ENCODE data around the gene USP35. TPM values are rescaled to one million over a fixed set of nuclear protein-coding genes. Genes with fewer than 3 reads are reported as not detected.
"Not testable (repeated sequence)": the region's sequence is repeated elsewhere in the genome, so short reads cannot be mapped to it uniquely, and the experiment has no call there.

The USP35 gene
- total RNA-seq, 1 experiment from 2014 or later = 4.7 TPM

DNA sequence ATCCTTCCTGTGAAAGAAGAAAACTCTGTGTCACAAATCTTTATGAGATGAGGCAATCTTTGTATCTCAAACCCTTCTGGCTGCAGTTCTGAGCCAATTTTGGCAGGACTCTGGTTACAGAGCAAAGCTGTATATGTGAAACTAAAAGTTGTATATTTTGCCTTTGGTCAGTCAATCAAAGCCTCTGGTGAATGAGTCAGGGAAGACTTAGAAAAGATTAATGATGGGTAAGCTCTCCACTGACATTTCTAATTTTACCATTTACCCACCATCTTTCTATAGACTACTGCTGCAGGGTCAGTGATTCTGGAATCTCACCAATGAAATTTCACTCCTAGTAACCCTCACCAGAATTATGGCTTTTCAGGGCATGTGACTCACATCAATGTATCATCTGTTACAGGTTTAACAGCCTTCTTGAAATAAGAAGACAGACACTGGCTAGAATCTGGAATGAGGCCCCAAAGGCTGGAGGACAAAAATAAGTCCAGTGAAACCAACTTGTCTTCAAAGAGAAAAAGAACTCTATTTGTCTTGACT, 43.3 kb downstream of the USP35 start:
- DNase-seq (ENCODE audit: low read depth) = peak; percentile 88

DNA sequence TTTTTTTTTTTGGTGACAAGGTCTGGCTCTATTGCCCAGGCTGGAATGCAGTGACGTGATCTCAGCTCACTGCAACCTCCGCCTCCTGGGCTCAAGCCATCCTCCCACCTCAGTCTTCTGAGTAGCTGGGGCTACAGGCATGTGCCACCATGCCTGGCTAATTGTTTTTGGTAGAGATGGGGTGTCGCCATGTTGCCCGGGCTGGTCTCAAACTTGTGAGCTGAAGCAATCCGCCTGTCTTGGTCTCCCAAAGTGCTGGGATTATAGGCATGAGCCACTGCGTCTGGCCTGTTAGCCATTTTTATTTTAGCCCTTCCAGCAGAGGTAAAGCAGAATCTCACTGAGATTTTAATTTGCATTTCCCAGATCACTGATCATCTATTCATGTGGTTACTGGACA, 44.3 kb downstream of the USP35 start:
- not testable (repeated sequence) for DNase-seq (ENCODE audit: low read depth)

DNA sequence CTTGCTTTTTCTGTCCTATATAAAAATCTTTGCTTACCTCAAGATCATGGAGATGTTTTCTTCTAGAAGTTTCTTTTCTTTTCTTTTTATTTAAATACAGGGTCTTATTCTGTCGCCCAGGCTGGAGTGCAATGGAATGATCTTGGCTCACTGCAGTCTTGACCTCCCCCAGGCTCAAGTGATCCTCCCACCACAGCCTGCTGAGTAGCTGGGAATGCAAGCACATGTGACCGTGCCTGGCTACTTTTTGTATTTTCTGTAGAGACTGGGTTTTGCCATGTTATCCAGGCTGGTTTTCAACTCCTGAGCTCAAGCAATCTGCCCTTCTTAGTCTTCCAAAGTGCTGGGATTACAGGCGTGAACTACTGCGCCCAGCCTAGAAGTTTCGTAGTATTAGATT, 45.3 kb downstream of the USP35 start:
- DNase-seq (ENCODE audit: low read depth) = no peak

DNA sequence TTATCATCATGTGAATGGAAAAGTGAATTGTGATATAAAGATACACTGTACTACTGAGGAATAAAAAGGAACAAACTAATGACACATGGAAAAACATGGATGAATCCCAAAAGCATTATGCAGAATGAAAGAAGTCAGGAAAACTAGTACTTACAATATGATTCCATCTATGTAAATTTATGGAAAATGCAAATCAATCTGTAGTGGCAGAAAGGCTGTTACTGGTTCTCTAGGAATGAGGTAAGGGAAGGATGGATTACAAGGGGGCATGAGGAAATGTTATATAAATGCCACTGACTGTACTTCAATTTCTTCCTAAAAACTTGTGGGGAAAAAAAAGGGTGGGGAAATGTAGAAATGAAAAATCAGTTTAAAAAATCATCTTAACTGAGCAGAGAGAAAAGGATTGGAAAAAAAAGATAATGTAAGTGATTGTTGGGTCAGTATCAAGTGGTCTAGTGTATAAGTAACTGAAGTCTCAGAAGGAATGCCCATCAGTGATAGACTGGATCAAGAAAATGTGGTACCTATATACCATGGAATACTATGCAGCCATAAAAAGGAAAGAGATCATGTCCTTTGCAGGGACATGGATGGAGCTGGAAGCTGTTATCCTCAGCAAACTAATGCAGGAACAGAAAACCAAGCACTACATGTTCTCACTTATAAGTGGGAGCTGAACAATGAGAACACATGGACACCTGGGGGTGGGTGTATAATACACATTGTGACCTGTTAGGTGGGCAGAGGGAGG, 48.8 kb downstream of the USP35 start:
- DNase-seq (ENCODE audit: low read depth) = no peak

DNA sequence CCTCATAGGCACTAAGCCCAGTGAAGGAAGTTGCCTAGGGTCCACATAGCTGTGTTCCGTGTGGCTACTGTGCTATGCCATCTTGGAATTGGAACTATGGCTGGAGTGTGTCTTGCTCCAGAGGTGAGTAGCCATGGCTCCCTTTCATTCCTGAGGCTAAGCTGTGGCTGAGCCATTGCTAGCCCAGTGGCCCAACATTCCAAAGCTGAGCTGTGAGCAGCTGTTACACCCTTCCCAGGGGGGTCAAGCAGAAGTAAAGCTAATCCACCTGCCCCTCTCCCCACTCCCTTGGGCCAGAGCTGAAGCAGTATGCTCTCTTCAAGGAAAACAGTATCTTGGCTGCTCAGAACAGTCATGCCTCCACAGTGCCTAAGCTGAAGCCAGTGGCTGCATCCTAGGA, 51.1 kb downstream of the USP35 start:
- DNase-seq (ENCODE audit: low read depth) = no peak

DNA sequence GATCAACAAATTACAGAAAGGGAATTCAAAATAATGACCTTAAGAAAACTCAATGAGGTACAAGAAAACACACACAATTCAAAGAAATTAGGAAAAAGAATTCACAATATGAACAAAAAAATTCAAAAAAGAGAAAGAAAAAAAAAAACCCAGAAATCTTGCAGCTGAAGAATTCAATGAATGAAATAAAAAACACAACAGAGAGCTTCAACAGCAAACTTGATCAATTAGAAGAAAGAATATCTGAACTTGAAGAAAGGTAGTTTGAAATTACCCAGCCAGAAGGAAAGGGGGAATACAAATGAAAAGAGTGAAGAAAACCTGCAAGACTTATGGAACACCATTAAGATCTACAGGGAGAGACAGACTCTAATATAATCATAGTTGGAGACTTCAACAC, 52.8 kb downstream of the USP35 start:
- DNase-seq (ENCODE audit: low read depth) = no peak

DNA sequence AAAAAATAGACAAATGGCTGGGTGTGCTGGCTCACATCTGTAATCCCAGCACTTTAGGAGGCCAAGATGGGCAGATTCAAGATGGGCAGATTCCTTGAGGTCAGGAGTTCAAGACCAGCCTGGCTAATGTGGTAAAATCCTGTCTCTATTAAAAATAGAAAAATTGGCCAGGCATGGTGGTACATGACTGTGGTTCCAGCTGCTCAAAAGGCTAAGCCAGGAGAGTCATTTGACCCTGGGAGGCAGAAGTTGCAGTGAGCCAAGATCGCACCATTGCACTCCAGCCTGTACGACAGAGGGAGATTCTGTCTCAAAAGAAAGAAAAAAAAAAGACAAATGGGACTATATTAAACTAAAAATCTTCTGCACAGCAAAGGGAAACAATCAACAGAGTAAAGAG, 55.4 kb downstream of the USP35 start:
- DNase-seq (ENCODE audit: low read depth) = peak; percentile 75

DNA sequence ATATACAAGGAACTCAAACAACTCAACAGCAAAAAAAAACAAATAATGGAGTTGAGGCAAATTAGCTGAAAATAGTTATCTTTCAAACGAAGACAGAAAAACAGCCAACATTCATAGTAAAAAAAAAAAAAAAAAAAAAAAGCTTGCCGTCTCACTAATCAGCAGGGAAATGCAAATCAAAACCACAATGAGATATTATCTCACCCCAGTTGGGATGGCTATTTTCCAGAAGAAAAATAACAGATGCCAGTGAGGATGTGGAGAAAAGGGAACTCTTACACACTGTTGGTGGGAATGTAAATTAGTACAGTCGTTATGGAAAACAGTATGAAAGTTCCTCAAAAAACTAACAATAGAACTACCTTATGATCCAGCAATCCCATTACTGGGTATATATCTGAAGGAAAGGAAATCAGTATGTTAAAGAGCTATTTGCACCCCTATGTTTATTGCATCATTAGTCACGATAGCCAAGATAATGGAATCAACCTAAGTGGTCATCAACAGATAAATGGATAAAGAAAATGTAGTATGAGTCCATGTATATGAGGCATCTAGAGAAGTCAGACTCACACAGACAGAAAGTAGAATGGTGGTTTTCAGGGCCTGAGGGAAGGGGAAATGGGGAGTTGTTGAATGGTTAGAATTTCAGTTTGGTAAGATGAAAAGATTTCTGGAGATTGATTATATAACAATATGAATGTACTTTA, 56.0 kb downstream of the USP35 start:
- DNase-seq (ENCODE audit: low read depth) = peak; percentile 86

DNA sequence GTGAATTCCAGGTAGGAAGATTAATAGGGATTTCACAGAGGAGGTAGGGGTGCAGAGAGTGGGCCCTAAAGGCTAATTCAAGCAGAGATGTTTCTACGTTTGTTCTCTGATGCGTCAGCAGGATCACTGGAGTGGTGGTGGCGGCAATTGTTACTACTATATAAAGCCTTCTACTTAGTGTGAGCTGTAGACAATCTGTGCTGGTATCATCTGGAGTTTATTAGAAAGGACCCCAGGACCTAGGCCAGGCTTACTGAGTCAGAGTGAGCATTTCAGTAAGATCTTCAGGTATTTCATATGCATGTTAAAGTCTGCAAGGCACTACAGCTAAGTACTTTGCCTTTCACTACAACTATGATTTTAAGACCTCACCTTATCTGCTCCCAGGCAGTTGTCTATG, 59.5 kb downstream of the USP35 start:
- no peak for DNase-seq (ENCODE audit: low read depth)

DNA sequence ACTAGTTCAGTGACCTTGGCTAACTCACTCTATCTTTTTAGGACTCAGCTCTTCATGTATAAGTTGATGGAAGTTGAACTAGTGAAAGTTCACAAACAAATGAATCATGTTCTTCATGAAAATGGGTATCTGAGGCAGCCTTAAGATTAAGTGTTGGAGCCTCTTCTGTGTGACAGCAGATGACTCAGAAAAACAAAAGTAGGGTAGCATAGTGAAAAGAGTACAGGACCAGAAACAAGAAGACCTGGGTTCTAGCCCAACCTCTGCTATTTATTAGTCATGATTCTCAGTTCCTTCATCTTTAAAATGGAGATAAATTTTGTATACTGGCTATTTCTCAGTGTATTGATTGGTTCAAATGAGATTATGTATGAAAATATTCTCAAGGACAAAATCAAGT, 60.2 kb downstream of the USP35 start:
- DNase-seq (ENCODE audit: low read depth) = no peak

DNA sequence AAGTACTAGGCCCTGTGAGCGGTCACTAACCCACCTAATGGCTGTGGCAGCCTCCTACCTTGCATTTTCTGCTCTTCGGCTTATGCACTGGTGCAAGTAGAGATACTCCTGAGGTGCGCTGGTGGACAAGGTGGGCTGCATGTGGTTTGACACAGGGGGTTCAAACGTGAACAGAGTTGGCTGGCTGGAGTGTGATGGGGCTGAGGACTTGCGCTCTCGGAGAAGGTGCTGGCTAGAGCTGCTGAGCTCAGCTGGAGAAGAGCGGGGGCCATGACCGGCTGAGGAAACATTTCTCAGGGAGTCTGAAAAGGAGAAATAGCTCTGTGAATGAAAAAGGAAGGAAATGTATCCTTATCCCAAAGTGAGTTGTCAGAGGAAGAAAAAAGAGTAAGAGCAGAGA, 61.4 kb downstream of the USP35 start:
- DNase-seq (ENCODE audit: low read depth) = no peak

DNA sequence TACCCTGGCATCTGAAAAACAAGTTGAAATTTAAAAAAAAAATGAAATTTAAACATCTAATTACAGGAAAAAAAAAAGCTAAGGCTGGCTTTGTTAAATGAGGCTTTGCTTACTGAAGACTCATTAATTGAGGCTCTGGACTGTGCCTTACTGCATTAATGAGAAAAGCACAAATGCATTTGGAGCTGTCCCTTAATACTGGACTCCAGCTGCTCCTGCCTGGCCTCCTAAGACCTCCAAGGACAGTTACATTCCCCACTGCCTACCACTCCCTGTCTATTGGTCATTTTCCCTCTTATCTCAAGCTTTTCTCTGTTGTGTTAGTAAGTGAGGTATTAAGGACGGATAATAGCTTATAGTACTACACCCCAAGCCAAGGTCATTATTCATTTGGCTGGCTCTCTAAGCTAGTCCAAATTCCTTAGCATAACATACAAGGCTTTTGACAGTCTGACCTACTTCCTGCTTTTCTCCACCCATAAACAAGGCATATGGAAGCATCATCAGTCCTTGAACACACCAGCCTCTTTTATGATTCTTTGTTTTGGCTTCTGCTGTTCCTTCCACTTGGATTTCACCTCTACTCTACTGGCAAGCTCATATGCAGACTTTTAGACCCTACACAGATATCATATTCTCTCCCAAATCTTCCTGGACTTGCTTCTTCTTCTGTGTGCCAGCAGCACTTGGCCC, 62.5 kb downstream of the USP35 start:
- DNase-seq (ENCODE audit: low read depth) = peak; percentile 20

DNA sequence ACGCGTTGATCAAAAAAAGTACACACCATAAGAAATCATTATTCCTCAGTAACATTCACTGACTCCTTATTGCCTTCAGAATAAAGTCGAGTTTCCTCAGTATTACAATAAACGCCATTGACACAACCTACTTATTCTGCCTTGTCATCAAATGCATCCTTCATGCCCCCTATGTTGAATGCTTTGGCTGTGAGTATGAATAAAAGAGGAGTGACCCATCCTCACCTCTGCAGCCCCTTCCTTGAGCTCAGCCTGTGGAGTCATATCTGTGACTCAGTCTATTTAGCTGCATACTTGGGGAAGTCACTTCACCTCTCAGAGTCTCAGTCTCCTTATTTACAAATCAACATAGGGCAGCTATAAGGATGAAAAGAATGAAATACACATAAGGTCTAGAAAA, 65.1 kb downstream of the USP35 start:
- peak; percentile 77 for DNase-seq (ENCODE audit: low read depth)

DNA sequence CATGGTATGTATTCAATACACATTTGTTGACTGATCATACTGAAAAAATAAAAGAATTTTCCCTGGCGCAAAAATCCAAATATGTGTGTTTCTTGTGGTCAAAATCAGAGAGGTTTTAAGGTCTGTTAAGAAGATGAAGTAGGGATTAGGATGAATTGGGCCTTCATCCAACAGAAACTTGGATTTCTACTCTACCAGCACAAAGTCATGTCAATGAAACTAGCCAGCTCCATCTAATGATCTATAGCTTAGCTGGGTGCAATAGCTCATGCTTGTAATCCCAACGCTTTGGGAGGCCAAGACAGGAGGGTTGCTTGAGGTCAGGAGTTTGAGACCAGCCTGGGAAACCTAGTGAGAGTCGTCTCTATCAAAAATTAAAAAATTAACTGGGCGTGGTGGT, 65.5 kb downstream of the USP35 start:
- DNase-seq (ENCODE audit: low read depth) = no peak

DNA sequence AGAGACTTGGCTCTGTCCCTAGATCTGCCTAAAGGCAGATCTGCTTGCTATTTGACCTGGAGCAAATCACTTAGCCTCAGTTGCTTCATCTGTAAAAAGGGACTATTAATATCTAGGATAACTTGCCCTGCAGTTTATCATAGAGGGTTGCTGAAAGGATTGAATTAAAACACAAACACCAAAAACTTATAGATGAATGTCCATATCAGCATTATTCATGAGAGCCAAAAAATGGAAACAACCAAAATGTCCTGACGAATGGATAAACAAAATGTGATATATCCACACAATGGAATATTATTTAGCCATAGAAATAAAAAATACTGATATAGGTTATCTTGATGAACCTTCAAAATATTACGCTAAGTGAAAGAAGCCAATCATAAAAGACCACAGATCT, 67.2 kb downstream of the USP35 start:
- DNase-seq (ENCODE audit: low read depth) = no peak

DNA sequence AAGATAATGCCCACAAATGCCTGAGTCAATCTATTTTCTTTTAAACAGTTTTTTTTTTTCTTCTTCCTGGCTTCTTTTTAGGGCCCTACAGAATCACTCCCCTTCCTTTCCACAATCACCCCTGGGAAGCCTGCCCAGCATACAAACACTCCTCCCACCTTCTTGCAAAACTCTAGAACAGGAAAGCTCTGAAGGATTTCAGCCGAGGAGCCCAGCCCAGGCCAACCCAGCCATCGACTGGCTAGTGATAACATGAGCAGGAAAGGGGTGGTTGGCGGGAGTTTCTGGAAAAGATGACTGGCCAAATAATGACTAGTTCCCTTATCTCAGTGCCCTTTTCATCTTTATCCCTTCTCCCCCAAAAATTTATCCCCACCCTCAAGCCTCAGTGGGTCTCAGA, 68.2 kb downstream of the USP35 start:
- DNase-seq (ENCODE audit: low read depth) = peak; percentile 84

DNA sequence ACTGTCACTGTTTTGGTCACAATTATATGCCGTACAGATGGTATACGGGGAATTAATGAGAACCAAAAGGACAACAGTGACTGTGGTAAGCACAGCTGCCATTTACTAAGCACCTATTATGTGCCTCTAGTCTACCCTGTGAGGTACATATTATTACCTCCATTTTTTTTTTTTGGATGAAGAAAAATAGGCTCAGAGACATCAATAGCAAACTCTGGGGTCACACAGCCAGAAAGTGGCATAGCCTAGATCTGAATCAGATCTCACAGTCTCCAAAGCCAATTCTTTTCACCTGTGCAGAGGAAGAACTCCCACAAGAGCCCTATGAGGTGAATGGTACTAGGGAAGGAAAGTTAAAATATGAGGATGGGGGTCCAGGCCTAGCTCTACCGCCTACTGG, 68.9 kb downstream of the USP35 start:
- DNase-seq (ENCODE audit: low read depth) = no peak

DNA sequence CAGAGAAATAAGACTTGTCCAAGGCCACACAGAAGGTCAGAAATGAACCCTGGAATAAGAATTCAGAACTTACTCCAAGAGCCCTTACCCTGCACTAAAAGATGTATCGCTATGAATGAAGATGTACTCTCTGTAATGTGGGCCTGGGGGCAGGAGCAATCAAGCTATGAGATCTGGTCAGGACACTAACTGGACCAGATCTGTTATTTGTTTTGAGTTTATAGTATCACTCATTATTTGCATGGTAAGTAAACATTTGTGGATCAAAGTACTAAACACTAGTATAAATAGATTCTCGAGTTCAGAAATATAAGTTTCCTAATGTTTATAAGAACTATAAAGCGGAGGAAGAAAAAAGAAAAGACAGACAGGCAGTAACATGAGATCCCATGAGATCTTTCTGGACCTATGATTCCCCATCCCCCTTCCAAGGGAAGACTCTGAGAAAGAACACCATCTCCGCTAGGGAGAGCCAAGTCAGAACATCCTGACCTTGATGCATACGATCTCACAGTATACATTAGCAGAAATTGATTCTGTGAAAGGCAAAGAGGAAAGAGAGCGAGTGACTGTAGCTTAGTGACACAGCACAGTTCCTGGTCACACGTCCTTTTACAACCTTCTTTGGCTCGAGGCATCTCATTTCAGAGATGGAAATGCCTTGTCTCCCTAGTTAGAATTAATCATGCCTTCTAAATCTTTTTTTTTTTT, 71.2 kb downstream of the USP35 start:
- DNase-seq (ENCODE audit: low read depth) = no peak

DNA sequence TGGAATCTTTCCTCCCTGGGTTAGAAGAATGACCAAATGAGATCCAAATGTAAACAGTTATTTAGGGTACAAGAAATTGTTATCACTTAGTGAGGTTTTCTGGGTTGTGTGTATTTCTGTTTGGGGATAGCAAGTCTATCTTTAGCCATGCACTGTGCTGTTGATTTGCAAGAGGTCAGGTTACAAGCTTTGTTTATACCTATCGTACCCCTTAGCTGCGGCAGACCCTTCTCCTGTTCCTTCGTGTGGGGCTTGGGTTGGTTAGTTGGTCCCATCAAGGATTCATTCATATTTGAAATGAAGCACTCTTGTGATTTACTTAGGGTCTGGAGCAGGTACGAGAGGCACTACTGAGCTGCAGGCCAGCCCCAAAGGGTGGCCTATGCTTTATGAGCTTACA, 72.6 kb downstream of the USP35 start:
- DNase-seq (ENCODE audit: low read depth) = no peak

DNA sequence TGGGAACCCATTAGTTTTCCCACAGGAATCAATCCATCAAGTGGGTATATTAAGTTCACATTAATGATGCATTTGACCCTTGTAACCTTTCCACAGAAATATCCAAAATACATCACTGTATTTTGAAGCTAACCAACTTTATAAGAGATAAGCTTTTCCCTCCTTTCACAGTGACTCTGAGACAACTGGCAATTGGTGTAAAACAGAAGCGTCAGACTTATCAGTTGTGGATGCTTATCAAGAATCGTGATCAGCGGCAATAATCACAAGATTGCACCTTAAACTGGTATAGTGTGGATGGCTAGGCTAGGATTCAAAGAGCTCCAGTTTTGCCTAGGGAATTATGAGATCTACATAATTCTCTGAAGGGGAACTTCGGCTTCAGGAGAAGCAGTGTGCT, 73.1 kb downstream of the USP35 start:
- DNase-seq (ENCODE audit: low read depth) = no peak

DNA sequence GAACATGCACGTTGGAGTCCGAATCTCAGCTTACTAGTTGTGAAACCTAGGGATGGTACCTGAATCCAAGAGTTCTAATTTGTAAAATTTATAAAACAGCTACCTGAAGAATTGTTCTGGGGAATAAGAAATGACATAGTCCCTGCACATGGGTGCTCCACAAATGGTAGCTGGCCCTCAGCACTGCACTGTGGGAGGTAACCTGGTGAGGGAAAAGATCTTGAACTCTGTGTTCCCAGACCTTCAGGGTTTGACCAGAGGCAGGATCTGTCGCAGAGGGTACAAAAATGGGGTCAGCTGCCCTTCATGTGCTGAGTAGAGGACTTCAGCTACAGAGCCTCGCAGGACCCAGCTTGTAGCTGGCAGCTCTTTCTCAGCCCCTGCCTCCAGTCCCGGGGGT, 73.5 kb downstream of the USP35 start:
- DNase-seq (ENCODE audit: low read depth) = no peak

DNA sequence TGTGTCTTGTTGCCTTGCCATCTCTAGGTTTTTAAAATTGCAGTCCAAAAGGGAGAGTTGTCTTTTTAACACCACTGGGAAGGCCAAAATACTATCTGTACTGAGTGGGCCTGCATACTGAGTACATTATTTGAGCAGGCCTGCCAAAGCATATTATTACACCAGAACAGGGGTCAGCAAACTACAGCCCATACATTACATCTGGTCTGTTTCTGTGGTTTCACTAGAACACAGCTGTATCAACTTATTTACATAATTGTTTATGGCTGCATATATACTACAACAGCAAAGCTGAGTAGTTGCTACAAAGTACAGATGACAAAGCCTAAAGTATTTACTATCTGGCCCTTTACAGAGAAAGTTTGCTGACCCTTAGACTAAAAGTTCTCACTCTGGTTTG, 74.0 kb downstream of the USP35 start:
- DNase-seq (ENCODE audit: low read depth) = no peak
